ENCODE measurements around the gene CYGB.

CYGB gene

GRCh38 chr17:76549215-76549518 is 11.7 kb upstream of the CYGB start:
- no peak for DNase-seq

DNA sequence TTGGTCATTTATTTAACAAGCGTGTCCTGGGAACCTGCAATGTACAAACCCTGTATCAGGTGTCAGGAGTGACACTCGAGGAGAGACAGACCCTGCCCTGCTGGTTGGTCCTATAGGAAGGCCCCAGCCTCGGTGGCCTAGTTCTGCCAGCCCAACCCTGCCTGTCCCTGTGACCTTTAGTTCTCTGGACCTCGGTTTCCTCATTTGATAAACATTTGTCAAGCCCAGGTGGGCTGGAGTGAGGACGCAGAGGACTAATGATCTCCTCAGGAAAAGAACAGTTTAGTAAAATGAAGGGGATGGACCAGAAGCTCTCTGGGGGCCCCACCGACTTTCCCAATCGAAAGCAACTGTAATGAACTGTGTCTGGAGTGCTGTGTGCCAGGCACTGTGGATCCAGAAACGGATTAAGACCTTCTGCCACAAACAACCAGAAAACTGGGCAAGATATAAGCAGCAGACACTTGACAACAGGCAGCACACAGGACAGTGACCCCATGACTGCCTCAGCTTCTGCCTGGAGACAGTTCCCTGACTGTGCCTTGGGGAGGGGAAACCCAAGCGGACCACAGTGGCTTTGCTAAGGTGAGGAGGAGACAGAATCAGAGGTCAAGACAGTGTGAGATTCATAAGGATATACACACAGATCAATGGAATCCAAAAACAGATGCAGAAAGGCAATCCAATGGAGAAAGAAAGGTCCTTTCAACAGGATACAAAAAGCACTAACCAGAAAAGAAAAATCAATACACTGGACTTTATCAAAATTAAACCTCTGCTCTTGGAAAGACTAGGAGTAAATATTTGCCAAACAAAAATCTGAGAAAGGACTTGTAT is 11.1 kb upstream of the CYGB start:
- DNase-seq = no peak

DNA sequence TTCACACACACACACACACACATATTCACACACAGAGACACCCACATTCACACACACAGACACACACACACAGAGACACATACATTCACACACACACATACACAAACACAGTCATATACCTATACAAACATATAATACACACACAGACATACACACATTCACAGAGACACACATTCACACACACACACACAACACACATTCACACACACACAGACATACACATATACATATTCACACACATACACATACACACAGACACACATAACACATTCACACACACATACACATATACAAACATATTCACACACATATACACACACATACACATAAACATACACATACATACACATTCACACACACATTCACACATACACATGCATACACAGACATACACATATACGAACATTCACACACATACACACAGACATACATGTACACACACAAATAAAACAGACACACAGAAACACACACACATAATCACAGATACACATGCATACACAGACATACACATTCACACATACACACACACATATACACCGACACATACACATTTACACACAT is 10.2 kb upstream of the CYGB start:
- DNase-seq = no peak

GRCh38 chr17:76547183-76547641 is 9.7 kb upstream of the CYGB start:
- peak; percentile 32 for DNase-seq

DNA sequence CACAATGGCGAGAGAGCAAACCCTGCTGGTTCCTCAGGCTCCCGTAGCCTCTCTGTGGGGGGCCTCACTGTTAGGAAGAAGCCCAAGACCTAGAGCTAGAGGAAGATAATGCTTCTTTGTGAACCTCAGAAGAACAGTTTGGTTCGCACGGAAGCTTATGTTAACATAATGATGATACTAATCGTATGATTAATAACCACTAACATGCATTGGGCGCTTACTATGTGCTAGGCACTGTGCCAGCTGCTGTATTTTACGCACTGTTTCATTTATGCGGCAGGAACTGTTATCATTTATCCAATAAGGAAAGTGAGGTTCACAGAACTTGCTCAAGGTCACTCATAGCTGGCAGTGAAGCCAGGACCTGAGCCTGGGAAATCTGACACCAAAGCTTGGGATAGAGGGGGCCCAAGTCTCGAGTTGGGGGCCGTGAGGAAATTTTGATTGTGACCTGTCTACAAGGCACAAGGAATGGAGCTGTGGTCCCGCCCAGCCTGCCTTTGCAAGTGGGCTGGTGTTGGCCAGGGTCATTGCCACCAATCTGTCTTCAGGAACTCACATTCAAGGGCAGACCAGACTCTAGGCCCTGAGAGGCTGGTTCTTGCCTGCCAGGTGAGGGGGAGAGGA is 9.2 kb upstream of the CYGB start:
- no peak for DNase-seq

DNA sequence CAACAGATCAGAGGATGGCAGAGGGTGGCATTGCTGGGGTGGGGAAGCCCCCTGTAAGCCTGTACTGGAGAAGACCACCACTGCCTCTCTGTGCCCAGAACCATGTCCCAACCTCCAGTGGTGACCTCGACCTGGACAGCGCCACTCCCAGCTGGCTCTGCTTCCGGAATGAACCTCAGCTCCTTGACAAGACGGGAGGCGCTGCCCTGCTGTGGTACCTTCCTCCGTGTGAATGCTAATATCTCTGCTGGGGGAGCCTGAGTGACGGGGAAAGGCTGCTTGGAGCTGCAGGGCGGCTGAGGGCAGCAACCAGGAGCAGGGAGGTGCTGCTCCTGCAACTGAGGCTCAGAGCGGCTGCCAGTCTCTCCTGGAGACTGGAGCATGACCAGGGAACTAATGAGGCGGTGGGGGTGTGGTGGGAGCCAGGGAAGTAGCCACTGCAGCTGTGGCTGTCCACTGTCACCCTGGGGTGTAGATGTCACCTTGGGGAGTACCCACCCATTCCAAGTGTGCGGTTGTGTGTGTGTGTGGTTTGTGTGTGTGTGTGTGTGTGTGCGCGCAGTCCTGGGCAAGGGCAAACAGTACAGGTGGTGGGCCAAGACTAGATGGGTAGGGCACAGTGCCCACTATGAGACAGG is 8.5 kb upstream of the CYGB start:
- DNase-seq = no peak

DNA sequence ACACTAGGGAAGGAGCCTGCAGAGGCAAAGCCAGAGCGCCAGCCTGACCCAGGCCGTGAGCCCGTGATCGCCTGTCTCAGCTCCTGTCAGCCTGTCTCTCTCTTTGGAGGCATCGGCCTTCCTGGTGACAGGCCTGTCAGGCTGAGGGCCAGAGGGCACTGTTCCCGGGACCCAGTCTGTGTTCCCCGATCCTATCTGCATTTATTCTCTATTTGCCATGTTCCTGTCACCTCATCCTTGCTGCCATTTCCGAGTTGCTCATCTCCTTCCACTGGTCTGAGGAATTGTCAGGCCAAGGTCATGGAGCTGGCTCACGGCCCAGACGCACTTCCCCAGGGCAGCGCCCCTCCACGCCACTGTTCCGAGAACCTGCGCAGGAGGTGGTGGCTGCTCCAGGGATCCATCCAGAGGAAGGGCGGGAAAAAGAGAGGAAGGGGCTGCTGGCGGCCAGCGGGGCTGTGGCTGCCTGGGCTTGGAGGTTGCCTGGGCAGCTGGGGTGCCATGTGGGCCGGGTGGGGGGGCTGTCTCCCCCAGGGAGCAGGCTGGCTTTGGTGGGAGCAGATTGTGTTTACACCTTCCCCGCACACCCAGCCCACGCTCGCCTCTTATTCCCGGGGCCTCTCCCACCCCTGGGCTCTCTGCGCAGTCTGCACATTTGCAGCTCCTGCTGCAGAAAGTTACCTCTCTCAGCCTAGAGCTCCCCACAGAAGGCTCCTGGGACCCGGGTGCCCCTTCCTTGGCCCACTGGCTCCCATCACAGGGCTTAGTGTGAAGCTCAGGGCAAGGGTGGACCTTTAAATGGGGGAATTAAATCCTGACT is 7.2 kb upstream of the CYGB start:
- DNase-seq = no peak

GRCh38 chr17:76543826-76544545 is 6.5 kb upstream of the CYGB start:
- no peak for DNase-seq

DNA sequence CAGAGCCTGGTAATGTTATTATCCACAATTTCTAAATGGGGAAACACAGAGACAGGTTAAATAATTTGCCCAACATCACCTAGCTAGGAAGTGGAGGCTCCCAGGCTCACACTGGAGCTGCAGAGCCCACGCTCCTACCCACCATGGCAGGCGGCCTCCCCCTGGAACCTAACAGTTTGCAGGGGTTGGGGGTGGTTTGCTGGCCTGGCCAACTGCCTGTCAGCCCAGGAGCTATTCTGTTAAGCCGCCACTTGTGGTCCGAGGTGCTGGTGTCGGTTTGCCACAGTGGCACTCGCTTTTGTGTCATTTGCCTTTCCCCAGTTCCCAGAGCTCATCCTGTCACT is 5.9 kb upstream of the CYGB start:
- DNase-seq = no peak

- DNase-seq = no peak
Observed at GRCh38 chr17:76542984-76543383, 5.5 kb upstream of the CYGB start.

- DNase-seq = no peak
Observed at GRCh38 chr17:76542566-76542971, 5.1 kb upstream of the CYGB start.

- DNase-seq = no peak
Observed at GRCh38 chr17:76541739-76542454, 4.4 kb upstream of the CYGB start.

DNA sequence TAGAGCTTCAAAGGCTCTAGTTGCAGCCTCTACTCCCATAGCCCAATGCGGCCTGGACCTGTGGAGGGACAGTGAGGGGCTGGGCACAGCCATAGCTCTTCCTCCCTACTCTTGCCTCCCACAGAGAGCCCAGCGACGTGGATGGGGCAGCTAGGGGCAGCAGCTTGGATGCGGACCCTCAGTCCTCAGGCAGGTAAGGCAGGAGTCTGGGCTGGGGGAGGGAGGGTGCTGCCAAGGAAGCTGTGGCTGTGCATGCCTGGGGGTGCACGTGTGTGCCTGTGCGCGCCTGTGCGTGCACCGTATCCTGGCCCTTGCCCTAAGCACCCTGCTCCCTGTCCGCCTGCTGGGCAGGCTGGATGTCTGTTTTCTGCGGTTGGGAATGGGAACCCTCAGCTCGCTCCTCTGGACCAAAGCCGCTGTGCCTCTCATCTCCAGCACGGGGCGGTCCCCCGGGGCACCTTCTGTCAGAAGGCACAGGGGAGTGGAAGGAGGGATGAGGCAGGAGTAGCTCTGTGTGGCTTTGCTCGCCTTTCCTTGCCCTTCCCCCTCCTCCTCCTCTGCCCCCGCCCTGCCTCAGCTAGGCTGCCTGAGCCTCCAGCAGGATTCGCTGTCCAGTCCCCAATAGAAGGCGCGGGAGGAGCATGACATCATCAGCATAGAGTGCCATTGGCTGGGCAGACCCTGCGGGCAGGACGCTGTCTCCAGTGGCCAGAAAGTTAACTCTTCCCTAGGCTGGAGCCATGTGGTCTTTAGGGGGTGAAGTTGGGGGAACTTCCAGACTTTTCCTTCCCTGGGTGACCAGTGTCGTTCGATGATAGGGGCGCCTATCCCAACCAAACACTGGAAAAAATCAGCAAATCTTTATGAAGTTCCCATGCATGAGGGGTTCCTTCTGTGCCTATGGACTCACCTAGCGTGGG is 3.1 kb upstream of the CYGB start:
- no peak for DNase-seq

DNA sequence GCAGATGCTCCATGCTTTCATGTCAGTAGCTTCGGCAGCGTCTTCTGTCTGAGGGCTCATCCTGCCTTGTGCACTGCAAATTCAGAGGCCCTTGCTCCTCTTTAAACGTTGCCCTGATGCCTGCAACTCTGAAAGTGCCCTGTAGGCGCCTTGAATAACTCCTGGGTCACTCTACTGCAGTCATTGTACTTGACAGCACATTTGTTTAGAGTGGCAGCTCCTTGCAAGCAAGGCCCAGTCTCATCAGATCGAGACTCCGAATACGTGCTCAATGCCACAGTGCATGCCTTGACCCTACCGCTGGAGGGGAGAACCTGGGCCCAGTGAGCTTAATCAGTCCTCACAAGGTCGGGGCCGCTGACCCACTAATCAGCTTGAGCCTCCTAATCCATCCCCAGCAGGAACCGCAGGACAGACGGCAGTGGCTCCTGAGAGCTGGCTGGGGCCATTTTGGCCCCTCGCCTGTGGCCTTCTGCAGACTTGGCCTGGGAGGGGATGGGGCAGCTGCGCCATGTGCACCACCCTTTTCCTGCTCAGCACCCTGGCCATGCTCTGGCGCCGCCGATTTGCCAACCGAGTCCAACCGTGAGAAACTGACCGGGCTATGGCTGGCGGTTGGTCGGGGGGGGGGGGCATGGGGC is 2.2 kb upstream of the CYGB start, which contains the start of gene PRCD:
TSS of gene PRCD (plus strand) at position 414 of the 641 bp plus-strand sequence. CDS start at position 512, 98 bp downstream.
- no peak for DNase-seq

DNA sequence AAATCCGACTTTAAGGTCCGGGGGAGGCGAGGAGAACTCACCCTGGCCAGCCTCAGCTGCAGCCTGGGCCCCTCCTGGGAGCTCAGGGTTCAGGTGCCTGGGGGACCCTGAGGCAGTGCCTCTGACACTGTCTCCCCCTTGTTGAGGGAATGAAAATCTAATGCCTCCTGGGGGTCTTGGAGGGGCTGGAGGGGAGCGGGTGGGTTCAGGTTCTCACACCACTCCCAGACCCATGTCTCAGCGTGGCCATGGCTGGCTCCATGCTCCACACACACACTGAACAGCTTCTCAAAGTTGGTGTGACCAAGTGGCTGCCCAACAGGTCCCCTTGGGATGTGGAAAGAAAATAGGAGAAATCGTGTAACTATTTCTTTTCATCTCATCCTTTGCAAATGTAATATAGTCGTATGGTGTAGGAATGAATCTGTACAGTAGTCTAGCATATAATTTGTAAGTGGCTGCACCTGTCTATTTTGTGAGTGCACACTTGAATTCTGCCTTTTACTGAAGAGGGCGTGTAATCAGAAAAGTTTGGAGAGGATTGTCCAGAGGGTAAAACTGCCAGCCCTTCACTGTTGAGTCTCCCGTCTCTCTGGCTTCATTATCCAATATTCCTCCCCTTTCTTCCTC is 1.5 kb upstream of the CYGB start:
- DNase-seq = no peak

- DNase-seq = no peak
Observed at GRCh38 chr17:76538281-76538931, 897 bp upstream of the CYGB start.

GRCh38 chr17:76537288-76537577 is 276 bp downstream of the CYGB start:
- DNase-seq = no peak

- DNase-seq = no peak
Observed at GRCh38 chr17:76536511-76537287, 810 bp downstream of the CYGB start.
